ENCODE data around the gene AKAP13. TPM values are rescaled to one million over a fixed set of nuclear protein-coding genes. Genes with fewer than 3 reads are reported as not detected.
A peak's percentile ranks its signal among the peaks of the same experiment; 100 is the strongest.

The AKAP13 gene
- total and polyA plus RNA-seq, 2 donors (not counting 1 experiment from before 2014, with no cell fraction given) = 73.8 to 358 TPM

- DNase-seq = no peak
- peak overlapping the region; percentile 52 for H3K4me2 ChIP-seq (replicated peaks; ENCODE audit: low read depth, low read length, poor library complexity, severe bottlenecking)
- H4K20me1 ChIP-seq (ENCODE audit: control insufficient read depth, insufficient read depth, low read length, poor library complexity, severe bottlenecking) = peaks cover 13% of the 10 kb centered on the region
- Mint-ChIP-seq H3K27me3 (no peaks in the 10 kb centered on the region), H3K4me1 (peaks cover 87% of the 10 kb centered on the region), H3K9me3 (ENCODE audit: insufficient read depth) (no peaks in the 10 kb centered on the region), H3K27ac (peak overlapping the region; percentile 84), H3K4me3 (peak overlapping the region; percentile 70)
- TF ChIP-seq EZH2 (IDR thresholded peaks at IDR 0.05; ENCODE audit: borderline replicate concordance, insufficient read depth, low read depth, low read length, poor library complexity, severe bottlenecking) = no peak
- TF ChIP-seq CTCF (IDR thresholded peaks at IDR 0.05) = no peak
- peak overlapping the region in 1 of 2 donors; percentile 21 for H3K27ac ChIP-seq (ENCODE audit: low read length in 2 of 2)
- peak overlapping the region in 1 of 5 experiments; percentile 24 for H3K4me3 ChIP-seq (ENCODE audit: control extremely low read depth in 1 of 5, extremely low read depth in 1 of 5, insufficient read depth in 1 of 5, low read depth in 2 of 5, low read length in 4 of 5)
- H3K79me2 ChIP-seq (ENCODE audit: control insufficient read depth, insufficient read depth, low read length) = peaks cover 72% of the 10 kb centered on the region
- CTCF ChIA-PET = interaction anchor here (1.0 to 2.6 kb wide), 3 partner anchors 11 to 162 kb away, joined by 3 to 11 read pairs (median 4); no protein-coding TSS in a partner anchor
- no peaks in the 10 kb centered on the region for H3K27me3 ChIP-seq (replicated peaks in 1 of 4; ENCODE audit: control extremely low read depth in 1 of 4, control insufficient read depth in 3 of 4, insufficient read depth in 4 of 4, low read length in 3 of 4)
- intact Hi-C loops (cut with micrococcal nuclease) = loop anchor here (5.0 kb wide), 2 partner anchors 148 to 157 kb away; partner anchors contain the start of gene AKAP13
- no peaks in the 10 kb centered on the region for H3K9me3 ChIP-seq (ENCODE audit: control extremely low read depth in 1 of 3, control insufficient read depth in 2 of 3, insufficient read depth in 1 of 3, low read length in 2 of 3)
- peaks cover 80 to 89% of the 10 kb centered on the region in 2 donors for H3K4me1 ChIP-seq (ENCODE audit: control insufficient read depth in 2 of 2, insufficient read depth in 2 of 2, low read length in 2 of 2)
- H3K36me3 ChIP-seq (replicated peaks in 1 of 2; ENCODE audit: control extremely low read depth in 1 of 2, control insufficient read depth in 1 of 2, extremely low read depth in 1 of 2, insufficient read depth in 2 of 2, low read length in 1 of 2) = peaks cover 3 to 7% of the 10 kb centered on the region in 2 experiments
- ATAC-seq (ENCODE audit: low read depth) = no peak
- POLR2A ChIA-PET = interaction anchor here (0.7 kb wide), 1 partner anchor 150 kb away, joined by 3 read pairs; no protein-coding TSS in a partner anchor
- H3K9ac ChIP-seq (ENCODE audit: low read length) = peak overlapping the region; percentile 13
- H2AFZ ChIP-seq (ENCODE audit: insufficient read depth, low read depth, low read length, poor library complexity, severe bottlenecking) = no peak overlapping the region
These were observed 159.1 kb downstream of the AKAP13 start for GRCh38 chr15:85539491-85539890.

GRCh38 chr15:85540085-85540797, 159.8 kb downstream of the AKAP13 start:
- intact Hi-C loops (cut with micrococcal nuclease) = loop anchor here (5.0 kb wide), 1 partner anchor 33 kb away; no protein-coding TSS in a partner anchor
- no peaks in the 10 kb centered on the region for H3K27me3 Mint-ChIP-seq
- H3K4me3 ChIP-seq (ENCODE audit: control extremely low read depth in 1 of 5, extremely low read depth in 1 of 5, insufficient read depth in 1 of 5, low read depth in 2 of 5, low read length in 4 of 5) = peak overlapping the region in 1 of 5 experiments; percentile 24
- no peaks in the 10 kb centered on the region for H3K9me3 ChIP-seq (ENCODE audit: control extremely low read depth in 1 of 3, control insufficient read depth in 2 of 3, insufficient read depth in 1 of 3, low read length in 2 of 3)
- H3K9ac ChIP-seq (ENCODE audit: low read length) = peak overlapping the region; percentile 13
- H3K36me3 ChIP-seq (replicated peaks in 1 of 2; ENCODE audit: control extremely low read depth in 1 of 2, control insufficient read depth in 1 of 2, extremely low read depth in 1 of 2, insufficient read depth in 2 of 2, low read length in 1 of 2) = peaks cover 7 to 14% of the 10 kb centered on the region in 2 experiments
- H3K27ac Mint-ChIP-seq = peak overlapping the region; percentile 84
- H2AFZ ChIP-seq (ENCODE audit: insufficient read depth, low read depth, low read length, poor library complexity, severe bottlenecking) = no peak overlapping the region
- CTCF ChIA-PET = interaction anchor here (0.9 to 2.6 kb wide), 4 partner anchors 12 to 209 kb away, joined by 3 to 11 read pairs (median 4); no protein-coding TSS in a partner anchor
- H3K9me3 Mint-ChIP-seq (ENCODE audit: insufficient read depth) = no peaks in the 10 kb centered on the region
- peaks cover 13% of the 10 kb centered on the region for H4K20me1 ChIP-seq (ENCODE audit: control insufficient read depth, insufficient read depth, low read length, poor library complexity, severe bottlenecking)
- H3K4me1 Mint-ChIP-seq = peaks cover 81% of the 10 kb centered on the region
- WGBS (ENCODE audit: insufficient coverage) = 100% methylated on average over 1 of the region's 6 CpGs
- POLR2A ChIA-PET = no interaction called here
- TF ChIP-seq EZH2 (IDR thresholded peaks at IDR 0.05; ENCODE audit: borderline replicate concordance, insufficient read depth, low read depth, low read length, poor library complexity, severe bottlenecking) (no peak), CTCF (IDR thresholded peaks at IDR 0.05) (no peak)
- peak; percentile 42 for DNase-seq
- H3K27ac ChIP-seq (ENCODE audit: low read length in 2 of 2) = peak overlapping the region in 1 of 2 donors; percentile 21
- H3K4me2 ChIP-seq (replicated peaks; ENCODE audit: low read depth, low read length, poor library complexity, severe bottlenecking) = peak overlapping the region; percentile 52
- no peak for ATAC-seq (ENCODE audit: low read depth)
- H3K4me3 Mint-ChIP-seq = peak overlapping the region; percentile 70
- H3K4me1 ChIP-seq (ENCODE audit: control insufficient read depth in 2 of 2, insufficient read depth in 2 of 2, low read length in 2 of 2) = peaks cover 73 to 81% of the 10 kb centered on the region in 2 donors
- H3K79me2 ChIP-seq (ENCODE audit: control insufficient read depth, insufficient read depth, low read length) = peaks cover 72% of the 10 kb centered on the region
- H3K27me3 ChIP-seq (replicated peaks in 1 of 4; ENCODE audit: control extremely low read depth in 1 of 4, control insufficient read depth in 3 of 4, insufficient read depth in 4 of 4, low read length in 3 of 4) = no peaks in the 10 kb centered on the region

Measured in B cell (primary cell).